IPS DF 6.9 (cell line): ENCODE data around the gene ACVR1.

Experiments
- DNase-seq: peaks from one replicate; pipeline ENCODE4 v3.0.0-alpha.2; 2013; ENCODE audit warnings: low read depth, low spot score
- H3K27ac ChIP-seq: one replicate; pipeline ENCODE4 v1.5.1; 2013; ENCODE audit warnings: low read length, control low read depth
- H3K27me3 ChIP-seq: 2 replicates; pipeline ENCODE4 v1.6.1; 2013; ENCODE audit warnings: mild to moderate bottlenecking, low read length; ENCODE audit not compliant: control insufficient read depth, insufficient read depth
- H3K36me3 ChIP-seq: 2 replicates; pipeline ENCODE4 v1.6.1; 2013; ENCODE audit warnings: low read length; ENCODE audit not compliant: control insufficient read depth, insufficient read depth
- H3K4me1 ChIP-seq: 2 replicates; pipeline ENCODE4 v1.6.1; 2013; ENCODE audit warnings: low read length; ENCODE audit not compliant: control insufficient read depth, insufficient read depth
- H3K4me3 ChIP-seq: 2 replicates; pipeline ENCODE4 v1.5.1; 2013; ENCODE audit warnings: mild to moderate bottlenecking, low read length
- H3K9me3 ChIP-seq: 2 replicates; pipeline ENCODE4 v1.6.1; 2013; ENCODE audit warnings: low read length, inconsistent platforms; ENCODE audit not compliant: control insufficient read depth, insufficient read depth
- WGBS: extraction: QIAGEN DNeasy Blood & Tissue Kit; methylation state at CpG from one replicate; pipeline ENCODE4 v1.1.7; 2013; ENCODE audit warnings: mixed read lengths, missing lambda C conversion rate; ENCODE audit not compliant: insufficient read length, insufficient coverage; 5-methylcytosine and 5-hydroxymethylcytosine counted together

ACVR1 gene

DNA sequence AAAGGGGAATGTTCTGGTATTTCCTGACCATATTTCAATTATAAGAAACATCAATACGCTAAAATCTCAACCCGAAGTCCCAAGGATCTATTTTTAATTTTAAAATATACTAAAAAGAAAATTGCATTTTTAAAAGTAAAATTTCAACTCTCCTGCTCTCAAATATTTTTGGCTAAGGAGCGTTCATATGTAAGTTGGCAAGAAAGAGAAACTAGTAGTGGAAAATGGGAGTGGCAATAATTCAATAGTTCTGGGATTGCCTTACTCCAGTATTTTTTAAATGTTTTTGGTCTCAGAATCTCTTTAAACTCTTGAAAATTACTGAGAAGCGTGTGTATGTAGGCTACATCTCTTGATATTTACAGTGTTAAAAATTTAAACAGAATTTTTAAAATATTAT is 72.7 kb downstream of the ACVR1 start:
- no peaks in the 10 kb centered on the region for H3K4me1 ChIP-seq
- H3K27ac ChIP-seq = no peak overlapping the region
- no peaks in the 10 kb centered on the region for H3K27me3 ChIP-seq
- no CpG with 5 or more reads among the region's 4 CpGs for WGBS
- no peak for DNase-seq
- H3K36me3 ChIP-seq = no peaks in the 10 kb centered on the region
- no peak overlapping the region for H3K4me3 ChIP-seq
- H3K9me3 ChIP-seq = no peaks in the 10 kb centered on the region

- no peak overlapping the region for H3K27ac ChIP-seq
- H3K4me3 ChIP-seq = no peak overlapping the region
- no CpG with 5 or more reads among the region's 5 CpGs for WGBS
- H3K9me3 ChIP-seq = no peaks in the 10 kb centered on the region
- no peaks in the 10 kb centered on the region for H3K4me1 ChIP-seq
- H3K36me3 ChIP-seq = no peaks in the 10 kb centered on the region
- H3K27me3 ChIP-seq = no peaks in the 10 kb centered on the region
- no peak for DNase-seq
Observed at GRCh38 chr2:157800838-157801495, 75.2 kb downstream of the ACVR1 start.

GRCh38 chr2:157793053-157793612 is 83.0 kb downstream of the ACVR1 start:
- Histone ChIP-seq H3K27ac (no peak overlapping the region), H3K36me3 (no peaks in the 10 kb centered on the region), H3K9me3 (no peaks in the 10 kb centered on the region), H3K4me1 (no peaks in the 10 kb centered on the region), H3K4me3 (no peak overlapping the region), H3K27me3 (no peaks in the 10 kb centered on the region)
- DNase-seq = no peak

- H3K27me3 ChIP-seq = no peaks in the 10 kb centered on the region
- no peaks in the 10 kb centered on the region; the same call in 1 of the 2 replicates for H3K4me1 ChIP-seq
- no peaks in the 10 kb centered on the region for H3K36me3 ChIP-seq
- no CpG with 5 or more reads among the region's 3 CpGs for WGBS
- no peaks in the 10 kb centered on the region for H3K9me3 ChIP-seq
- DNase-seq = no peak
- no peak overlapping the region for H3K4me3 ChIP-seq
- no peak overlapping the region for H3K27ac ChIP-seq
Observed at GRCh38 chr2:157792335-157793052, 83.6 kb downstream of the ACVR1 start.

GRCh38 chr2:157790780-157791179 is 85.3 kb downstream of the ACVR1 start:
- H3K9me3 ChIP-seq = no peaks in the 10 kb centered on the region
- H3K27me3 ChIP-seq = no peaks in the 10 kb centered on the region
- H3K36me3 ChIP-seq = no peaks in the 10 kb centered on the region
- H3K4me3 ChIP-seq = no peak overlapping the region
- H3K4me1 ChIP-seq = no peaks in the 10 kb centered on the region; the same call in 1 of the 2 replicates
- DNase-seq = no peak
- no CpG with 5 or more reads among the region's 5 CpGs for WGBS
- no peak overlapping the region for H3K27ac ChIP-seq

DNA sequence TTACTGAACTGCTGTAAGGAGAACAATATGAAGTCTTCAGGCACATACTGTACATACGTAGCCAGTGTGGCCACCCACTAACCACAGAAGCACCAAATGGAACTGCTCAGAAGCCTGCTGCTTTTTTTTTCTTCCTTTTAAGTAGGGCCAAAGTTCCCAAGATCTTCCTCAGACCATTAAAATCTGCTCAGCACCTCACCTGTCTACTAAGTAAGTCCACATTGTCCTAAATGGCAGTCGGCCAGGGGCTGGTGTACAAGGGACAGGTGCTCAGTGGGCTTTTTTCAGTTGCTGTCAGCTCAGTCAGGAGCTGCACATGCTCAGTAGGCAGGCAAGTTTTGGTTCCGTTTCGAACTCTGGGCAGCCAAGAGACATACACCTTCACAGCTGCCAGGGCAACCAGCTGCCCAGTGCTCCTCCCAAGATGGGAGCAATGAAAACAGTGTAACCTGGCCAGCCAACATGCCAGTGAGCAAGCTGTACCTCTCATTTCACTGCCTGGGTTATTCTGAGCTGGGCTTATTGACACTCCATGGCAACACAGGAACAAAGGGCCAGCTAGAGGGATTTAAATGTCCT is 86.1 kb downstream of the ACVR1 start:
- no peaks in the 10 kb centered on the region; the same call in 1 of the 2 replicates for H3K4me1 ChIP-seq
- no peak overlapping the region for H3K27ac ChIP-seq
- no peaks in the 10 kb centered on the region for H3K9me3 ChIP-seq
- H3K27me3 ChIP-seq = no peaks in the 10 kb centered on the region
- DNase-seq = no peak
- no CpG with 5 or more reads among the region's 4 CpGs for WGBS
- H3K4me3 ChIP-seq = no peak overlapping the region
- no peaks in the 10 kb centered on the region for H3K36me3 ChIP-seq

DNA sequence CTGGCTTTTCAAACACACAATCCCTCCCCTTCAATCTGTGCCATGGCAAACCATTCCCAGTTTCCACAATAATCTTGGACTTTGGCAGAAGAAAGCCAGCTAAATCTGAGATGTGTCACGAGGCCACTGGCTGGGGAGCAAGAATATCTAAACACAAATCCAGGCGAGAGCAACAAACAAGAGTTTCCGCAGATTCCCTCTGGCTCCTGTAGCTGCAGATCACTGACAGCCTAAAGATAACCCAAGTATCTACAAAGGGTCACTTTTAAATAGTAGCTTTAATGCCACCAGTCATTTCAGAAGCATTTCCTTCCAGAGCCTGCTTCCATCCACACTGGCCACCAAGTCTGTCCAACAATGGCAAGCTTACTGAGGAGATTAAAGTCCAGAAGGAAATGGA is 86.9 kb downstream of the ACVR1 start:
- no peaks in the 10 kb centered on the region; the same call in 1 of the 2 replicates for H3K4me1 ChIP-seq
- no peak for DNase-seq
- no peak overlapping the region for H3K27ac ChIP-seq
- H3K4me3 ChIP-seq = no peak overlapping the region
- WGBS = no CpG with 5 or more reads among the region's 3 CpGs
- no peaks in the 10 kb centered on the region for H3K9me3 ChIP-seq
- H3K27me3 ChIP-seq = no peaks in the 10 kb centered on the region
- H3K36me3 ChIP-seq = no peaks in the 10 kb centered on the region

- H3K36me3 ChIP-seq = no peaks in the 10 kb centered on the region
- no peaks in the 10 kb centered on the region for H3K27me3 ChIP-seq
- DNase-seq = no peak
- no peaks in the 10 kb centered on the region for H3K9me3 ChIP-seq
- H3K27ac ChIP-seq = no peak overlapping the region
- no peak overlapping the region for H3K4me3 ChIP-seq
- no peaks in the 10 kb centered on the region; the same call in 1 of the 2 replicates for H3K4me1 ChIP-seq
- WGBS = no CpG with 5 or more reads among the region's 5 CpGs
Observed at GRCh38 chr2:157788201-157788600, 87.9 kb downstream of the ACVR1 start.

- Histone ChIP-seq H3K4me1 (no peaks in the 10 kb centered on the region; the same call in 1 of the 2 replicates), H3K27ac (no peak overlapping the region), H3K36me3 (no peaks in the 10 kb centered on the region), H3K4me3 (no peak overlapping the region), H3K27me3 (no peaks in the 10 kb centered on the region), H3K9me3 (no peaks in the 10 kb centered on the region)
- no CpG with 5 or more reads among the region's 7 CpGs for WGBS
- no peak for DNase-seq
Observed at GRCh38 chr2:157787364-157787938, 88.7 kb downstream of the ACVR1 start.

DNA sequence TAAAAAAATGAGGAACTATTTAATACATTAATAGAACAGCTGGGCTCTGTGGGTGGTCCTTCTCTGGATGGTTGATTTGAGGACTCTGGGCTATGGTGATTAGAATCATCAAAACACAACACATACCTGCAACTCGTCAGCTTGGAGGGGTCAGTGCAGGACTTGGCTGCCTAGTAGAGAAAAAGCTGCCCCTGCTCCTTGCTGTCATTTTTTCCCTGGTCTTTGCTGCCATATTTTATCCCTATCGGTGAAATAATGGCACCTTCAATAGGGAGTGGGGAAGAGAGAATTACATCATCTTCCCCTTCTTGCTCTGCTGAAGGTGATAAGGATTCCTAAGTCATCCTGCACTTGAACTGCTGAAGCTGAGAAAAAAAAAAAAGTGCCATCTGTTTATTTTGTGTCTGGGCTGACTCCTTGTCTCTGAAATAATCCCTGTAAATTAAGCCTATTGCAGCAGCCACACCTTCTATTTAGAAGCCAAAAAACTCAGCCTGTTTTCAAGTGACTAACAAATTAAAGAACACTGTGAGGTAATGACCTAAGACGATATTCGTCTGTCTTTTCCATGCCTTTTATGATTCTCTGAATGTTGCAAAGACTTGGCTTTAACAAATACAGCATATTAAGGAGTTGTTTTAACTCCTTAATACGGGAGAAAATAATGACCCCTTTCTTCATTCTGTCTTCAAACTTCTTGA is 89.3 kb downstream of the ACVR1 start:
- Histone ChIP-seq H3K36me3 (no peaks in the 10 kb centered on the region), H3K9me3 (no peaks in the 10 kb centered on the region), H3K4me1 (no peaks in the 10 kb centered on the region; the same call in 1 of the 2 replicates), H3K4me3 (no peak overlapping the region), H3K27ac (no peak overlapping the region), H3K27me3 (no peaks in the 10 kb centered on the region)
- WGBS = no CpG with 5 or more reads among the region's 5 CpGs
- no peak for DNase-seq
